ENCODE data around the gene SEMA3D. TPM values are rescaled to one million over a fixed set of nuclear protein-coding genes. Genes with fewer than 3 reads are reported as not detected.
"Not testable (repeated sequence)": the region's sequence is repeated elsewhere in the genome, so short reads cannot be mapped to it uniquely, and the experiment has no call there.

The SEMA3D gene
- total RNA-seq, 1 experiment from 2014 or later = not detected

- no peak for DNase-seq (ENCODE audit: low spot score)
These were observed 188.2 kb downstream of the SEMA3D start for GRCh38 chr7:84998665-84999064.

GRCh38 chr7:84997626-84998025 is 189.2 kb downstream of the SEMA3D start:
- no peak for DNase-seq (ENCODE audit: low spot score)

DNA sequence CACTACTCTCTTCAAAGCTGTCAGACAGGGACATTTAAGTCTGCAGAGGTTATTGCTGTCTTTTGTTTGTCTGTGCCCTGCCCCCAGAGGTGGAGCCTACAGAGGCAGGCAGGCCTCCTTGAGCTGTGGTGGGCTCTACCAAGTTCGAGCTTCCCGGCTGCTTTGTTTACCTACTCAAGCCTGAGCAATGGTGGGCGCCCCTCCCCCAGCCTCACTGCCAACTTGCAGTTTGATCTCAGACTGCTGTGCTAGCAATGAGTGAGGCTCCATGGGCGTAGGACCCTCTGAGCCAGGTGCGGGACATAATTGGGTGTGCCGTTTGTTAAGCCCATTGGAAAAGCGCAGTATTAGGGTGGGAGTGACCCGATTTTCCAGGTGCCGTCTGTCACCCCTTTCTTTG is 193.9 kb downstream of the SEMA3D start:
- DNase-seq (ENCODE audit: low spot score) = not testable (repeated sequence)

- DNase-seq (ENCODE audit: low spot score) = no peak
These were observed 201.6 kb downstream of the SEMA3D start for GRCh38 chr7:84985073-84985784.

DNA sequence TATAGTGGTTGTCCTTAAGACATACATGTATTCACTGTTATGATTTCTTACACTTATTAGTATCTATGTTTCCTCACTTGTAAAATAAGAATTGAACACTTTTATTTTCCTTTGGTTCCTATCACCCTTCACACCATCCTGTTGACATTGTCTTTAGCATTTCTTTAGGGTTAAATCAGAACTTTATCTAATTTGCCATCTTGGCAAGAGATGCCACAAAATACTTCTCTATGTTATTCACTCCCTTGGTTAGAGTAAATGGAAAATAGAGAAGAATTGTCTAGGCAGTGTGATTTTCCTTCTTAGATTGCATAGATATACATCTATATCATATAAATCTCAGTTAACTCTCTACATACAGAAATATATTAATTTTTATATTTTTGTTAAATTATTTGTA is 204.7 kb downstream of the SEMA3D start:
- no peak for DNase-seq (ENCODE audit: low spot score)

- no peak for DNase-seq (ENCODE audit: low spot score)
These were observed 205.5 kb downstream of the SEMA3D start for GRCh38 chr7:84981055-84981976.

DNA sequence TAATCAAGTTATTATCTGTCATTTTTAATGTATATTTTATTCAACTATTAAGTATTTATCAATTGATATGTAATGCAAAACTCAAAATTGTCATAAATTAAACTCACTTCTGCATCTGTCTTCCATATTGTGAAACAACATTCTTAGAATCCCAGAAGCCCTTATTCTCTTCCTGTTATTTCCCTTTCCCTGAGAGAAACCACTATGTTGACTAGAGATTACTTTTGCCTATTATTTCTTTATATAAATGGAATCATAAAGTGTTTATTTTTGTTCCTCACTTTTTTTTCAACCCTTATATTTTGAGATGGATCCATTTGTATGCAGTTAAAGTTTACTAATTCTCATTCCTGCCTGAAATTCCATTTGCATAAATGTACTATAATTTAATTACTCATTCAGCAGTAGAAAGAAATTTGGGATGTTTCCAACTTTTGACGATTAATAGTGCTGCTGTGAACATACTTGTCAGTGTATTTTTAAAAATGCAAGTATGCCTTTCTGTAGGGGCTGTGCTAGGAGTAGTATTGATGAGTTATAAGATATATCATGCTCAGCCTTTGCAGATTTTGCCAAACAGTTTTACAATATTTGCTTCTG is 211.2 kb downstream of the SEMA3D start:
- no peak for DNase-seq (ENCODE audit: low spot score)

DNA sequence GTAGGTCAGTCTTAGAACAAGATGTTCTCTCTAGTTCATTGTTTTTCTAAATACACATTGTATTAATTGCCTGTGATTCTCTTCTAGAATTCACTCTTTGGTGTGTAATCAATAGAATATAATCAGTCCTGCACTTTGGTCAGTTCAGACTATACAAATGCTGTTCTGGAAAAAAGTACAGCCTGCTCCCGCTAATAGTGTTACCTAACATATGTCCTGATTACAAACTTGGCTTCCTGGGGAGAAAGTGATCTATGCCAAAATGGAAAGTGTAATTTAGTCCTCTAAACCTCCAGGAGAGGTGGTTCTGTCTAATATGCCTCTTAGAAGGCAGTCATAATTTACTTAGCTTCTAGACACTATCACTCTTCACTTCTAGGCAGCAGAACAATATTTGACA is 215.5 kb downstream of the SEMA3D start:
- DNase-seq (ENCODE audit: low spot score) = no peak

GRCh38 chr7:84970670-84971069 is 216.2 kb downstream of the SEMA3D start:
- DNase-seq (ENCODE audit: low spot score) = no peak

GRCh38 chr7:84953234-84953633 is 233.6 kb downstream of the SEMA3D start:
- DNase-seq (ENCODE audit: low spot score) = no peak

GRCh38 chr7:84950836-84951235 is 236.0 kb downstream of the SEMA3D start:
- no peak for DNase-seq (ENCODE audit: low spot score)

GRCh38 chr7:84949501-84949900 is 237.4 kb downstream of the SEMA3D start:
- DNase-seq (ENCODE audit: low spot score) = no peak

DNA sequence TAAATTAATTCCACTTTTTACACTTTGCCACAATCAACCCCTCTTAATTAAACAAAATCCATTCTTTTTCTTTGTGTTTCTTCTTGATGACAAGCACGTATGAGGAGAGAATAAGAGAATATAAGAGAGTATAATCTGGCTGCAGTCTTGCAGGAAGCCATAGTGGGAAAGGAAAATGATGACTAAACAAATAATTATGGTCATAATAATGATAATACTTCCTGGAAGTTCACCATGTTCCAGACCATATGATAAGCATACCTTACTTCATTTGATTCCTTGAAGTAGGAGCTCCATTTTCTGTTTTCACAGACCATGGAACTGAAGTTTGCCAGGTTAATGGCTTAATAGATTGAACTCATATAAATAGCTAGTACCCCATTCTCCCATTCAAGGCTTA is 237.8 kb downstream of the SEMA3D start:
- DNase-seq (ENCODE audit: low spot score) = no peak

GRCh38 chr7:84948634-84949033 is 238.2 kb downstream of the SEMA3D start:
- no peak for DNase-seq (ENCODE audit: low spot score)

- DNase-seq (ENCODE audit: low spot score) = no peak
These were observed 240.3 kb downstream of the SEMA3D start for GRCh38 chr7:84946549-84946948.
